ENCODE data around the gene RASAL1. TPM values are rescaled to one million over a fixed set of nuclear protein-coding genes. Genes with fewer than 3 reads are reported as not detected.

RASAL1 gene
- total and polyA plus RNA-seq, 8 donors, result 0.79 to 12.1 (median 2.6) TPM

GRCh38 chr12:113063396-113064350, 71.9 kb downstream of the RASAL1 start:
- no peaks in the 10 kb centered on the region for H3K27me3 ChIP-seq
- ATAC-seq, result no peak
- no peak for FAIRE-seq
- H3K27ac ChIP-seq, result no peak overlapping the region
- H3K4me1 ChIP-seq, result no peaks in the 10 kb centered on the region
- no peaks in the 10 kb centered on the region for H3K36me3 ChIP-seq
- peak in 1 of 6 donors; percentile 39 for DNase-seq
- intact Hi-C loops (cut with DNase I), result no loop called here
- TF ChIP-seq CTCF (IDR thresholded peaks at IDR 0.05), result no peak
- H3K9me3 ChIP-seq, result no peaks in the 10 kb centered on the region
- H3K4me3 ChIP-seq, result no peak overlapping the region
- 84 to 89% methylated on average over 9 of the region's 9 CpGs for WGBS, 2 donors

- ATAC-seq (no peak), DNase-seq (peak in 1 of 6 donors; percentile 43), FAIRE-seq (no peak)
- no peaks in the 10 kb centered on the region for H3K4me1 ChIP-seq
- H3K27ac ChIP-seq, result no peak overlapping the region
- no peaks in the 10 kb centered on the region for H3K27me3 ChIP-seq
- 79% methylated on average over 23 of the region's 23 CpGs for WGBS, 2 donors
- H3K4me3 ChIP-seq, result no peak overlapping the region
- no peaks in the 10 kb centered on the region for H3K9me3 ChIP-seq
- H3K36me3 ChIP-seq, result no peaks in the 10 kb centered on the region
- TF ChIP-seq CTCF (IDR thresholded peaks at IDR 0.05), result no peak
- intact Hi-C loops (cut with DNase I), result no loop called here
These were observed 72.8 kb downstream of the RASAL1 start for GRCh38 chr12:113062502-113063395.

- ATAC-seq, result no peak
- WGBS, 2 donors, result 71 to 77% methylated on average over 10 of the region's 10 CpGs
- Histone ChIP-seq H3K4me1 (no peaks in the 10 kb centered on the region), H3K36me3 (no peaks in the 10 kb centered on the region), H3K27me3 (no peaks in the 10 kb centered on the region), H3K4me3 (no peak overlapping the region), H3K27ac (no peak overlapping the region), H3K9me3 (no peaks in the 10 kb centered on the region)
- peak in 1 of 6 donors; percentile 21 for DNase-seq
- no peak for FAIRE-seq
- no peak for TF ChIP-seq CTCF (IDR thresholded peaks at IDR 0.05)
- intact Hi-C loops (cut with DNase I), result no loop called here
These were observed 74.4 kb downstream of the RASAL1 start for GRCh38 chr12:113061061-113061694.

GRCh38 chr12:113060336-113060960, 75.1 kb downstream of the RASAL1 start:
- TF ChIP-seq CTCF (IDR thresholded peaks at IDR 0.05), result no peak
- no peaks in the 10 kb centered on the region for H3K9me3 ChIP-seq
- intact Hi-C loops (cut with DNase I), result no loop called here

More at GRCh38 chr12:113060336-113060960, 75.1 kb downstream of the RASAL1 start:
- DNase-seq, result peak in 1 of 6 donors; percentile 13
- Histone ChIP-seq H3K27ac (no peak overlapping the region), H3K4me3 (no peak overlapping the region), H3K36me3 (no peaks in the 10 kb centered on the region), H3K4me1 (no peaks in the 10 kb centered on the region), H3K27me3 (no peaks in the 10 kb centered on the region)
- no peak for FAIRE-seq
- ATAC-seq, result no peak
- WGBS, 2 donors, result 86 to 93% methylated on average over 7 of the region's 7 CpGs

Measured in pancreas (tissue), 10 donors.